Caco-2 (cell line): ENCODE data around the gene GMPPA. TPM values are rescaled to one million over a fixed set of nuclear protein-coding genes. Genes with fewer than 3 reads are reported as not detected.
A peak's percentile ranks its signal among the peaks of the same experiment; 100 is the strongest.

Experiments used
- BruUV-seq: library from RNA; stranded (reverse); fragments of 400-500 nt; replicated peaks from 2 replicates; lab custom pipeline; 2021; lab: Mats Ljungman, UMichigan
- CTCF ChIA-PET: fragments of 300-600 bp; sonication (Branson Sonifier 250); formaldehyde crosslinking; loops from one replicate; lab custom pipeline; 2022; ENCODE audit warnings: antibody characterized with exemption; lab: Charles Lee
- POLR2A ChIA-PET: fragments of 300-600 bp; sonication (Branson Sonifier 250); formaldehyde crosslinking; loops from one replicate; lab custom pipeline; 2022; ENCODE audit warnings: antibody characterized with exemption; lab: Charles Lee
- DNase-seq, 2 experiments: peaks; one replicate each; pipeline versions ENCODE4 v3.0.0 to v3.0.0-alpha.2; 2020 to 2022
- H3K27me3 ChIP-seq: replicated peaks from 2 replicates; pipeline ENCODE4 v1.6.0; 2011; ENCODE audit warnings: low read length; ENCODE audit not compliant: control insufficient read depth, insufficient read depth
- H3K36me3 ChIP-seq: 2 replicates; pipeline ENCODE4 v1.5.1; 2011; ENCODE audit warnings: low read length; ENCODE audit not compliant: control insufficient read depth, insufficient read depth
- H3K4me1 ChIP-seq: fragments of 250-450 bp; sonication (Bioruptor Pico); 2 replicates; pipeline ENCODE4 v1.5.1; 2020; ENCODE audit warnings: mild to moderate bottlenecking
- H3K4me3 ChIP-seq: 2 replicates; pipeline ENCODE4 v1.5.1; 2011; ENCODE audit warnings: low read depth, mild to moderate bottlenecking, control low read depth, low read length
- H3K9me3 ChIP-seq: fragments of 250-450 bp; sonication (Bioruptor Pico); 2 replicates; pipeline ENCODE4 v1.5.1; 2020; ENCODE audit warnings: mild to moderate bottlenecking, moderate library complexity
- H3K27ac Mint-ChIP-seq: one replicate; pipeline ENCODE4 v1.8.0; 2022; ENCODE audit warnings: mixed read lengths; ENCODE audit not compliant: unreplicated experiment
- H3K27me3 Mint-ChIP-seq: one replicate; pipeline ENCODE4 v1.8.0; 2022; ENCODE audit warnings: mixed read lengths; ENCODE audit not compliant: insufficient read depth, unreplicated experiment
- H3K36me3 Mint-ChIP-seq: one replicate; pipeline ENCODE4 v1.8.0; 2022; ENCODE audit warnings: mild to moderate bottlenecking, mixed read lengths; ENCODE audit not compliant: insufficient read depth, unreplicated experiment
- H3K4me1 Mint-ChIP-seq: one replicate; pipeline ENCODE4 v1.8.0; 2022; ENCODE audit warnings: low read depth, mixed read lengths; ENCODE audit not compliant: unreplicated experiment
- H3K4me3 Mint-ChIP-seq: one replicate; pipeline ENCODE4 v1.8.0; 2022; ENCODE audit warnings: mild to moderate bottlenecking, moderate library complexity, mixed read lengths; ENCODE audit not compliant: unreplicated experiment
- H3K9me3 Mint-ChIP-seq: one replicate; pipeline ENCODE4 v1.8.0; 2022; ENCODE audit warnings: mixed read lengths; ENCODE audit not compliant: unreplicated experiment
- intact Hi-C: fragments of 100-400 bp; cut with micrococcal nuclease; formaldehyde crosslinking; loops from one replicate; pipeline ENCODE4 v1.10.0; 2022; ENCODE audit not compliant: unreplicated experiment
- total RNA-seq: library from RNA; stranded (reverse); gene quantifications from 2 replicates; pipeline ENCODE4 v1.2.3, GENCODE V29; 2022
- TF ChIP-seq, protein P1 (sequence below), 2 experiments: fragments of 200-600 bp in 1 of 2; IDR thresholded peaks; 1 replicate in 1 of 2; 2 replicates in 1 of 2; pipeline versions ENCODE4 v1.5.1 to v1.8.0; 2011 to 2022; ENCODE audit warnings: antibody characterized with exemption in 1 of 2, control low read depth in 1 of 2, inconsistent platforms in 1 of 2, low read depth in 1 of 2, low read length in 1 of 2, mild to moderate bottlenecking in 1 of 2, moderate library complexity in 1 of 2; ENCODE audit not compliant: insufficient read depth in 1 of 2, severe bottlenecking in 1 of 2, unreplicated experiment in 1 of 2

Gene GMPPA
- total RNA-seq, 1 experiment from 2014 or later = 53.7 TPM

DNA sequence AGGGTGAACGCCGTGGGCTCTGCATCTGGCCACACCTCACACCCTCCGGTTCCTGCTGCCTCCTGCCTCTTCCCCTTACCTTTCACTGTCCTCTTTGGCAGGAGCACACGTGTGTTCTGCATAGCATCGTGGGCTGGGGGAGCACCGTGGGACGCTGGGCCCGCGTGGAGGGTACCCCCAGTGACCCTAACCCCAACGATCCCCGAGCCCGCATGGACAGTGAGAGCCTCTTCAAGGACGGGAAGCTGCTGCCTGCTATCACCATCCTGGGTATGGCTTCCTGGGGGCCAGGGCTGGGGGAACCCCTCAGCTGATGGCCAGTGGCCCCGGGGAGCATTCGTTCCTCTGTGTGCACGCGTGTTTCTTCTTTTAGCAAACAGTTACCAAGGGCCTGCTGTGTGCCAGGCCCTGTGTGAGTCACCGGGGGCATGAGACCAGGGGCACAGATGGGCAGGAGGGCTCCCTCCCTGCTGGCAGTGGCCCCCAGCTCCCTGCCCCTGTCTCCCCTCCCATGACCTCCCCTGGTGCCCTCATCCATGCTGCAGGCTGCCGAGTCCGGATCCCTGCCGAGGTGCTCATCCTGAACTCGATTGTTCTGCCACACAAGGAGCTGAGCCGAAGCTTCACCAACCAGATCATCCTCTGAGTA lies 7.6 kb downstream of the GMPPA start:
- TF ChIP-seq, protein P1, sequence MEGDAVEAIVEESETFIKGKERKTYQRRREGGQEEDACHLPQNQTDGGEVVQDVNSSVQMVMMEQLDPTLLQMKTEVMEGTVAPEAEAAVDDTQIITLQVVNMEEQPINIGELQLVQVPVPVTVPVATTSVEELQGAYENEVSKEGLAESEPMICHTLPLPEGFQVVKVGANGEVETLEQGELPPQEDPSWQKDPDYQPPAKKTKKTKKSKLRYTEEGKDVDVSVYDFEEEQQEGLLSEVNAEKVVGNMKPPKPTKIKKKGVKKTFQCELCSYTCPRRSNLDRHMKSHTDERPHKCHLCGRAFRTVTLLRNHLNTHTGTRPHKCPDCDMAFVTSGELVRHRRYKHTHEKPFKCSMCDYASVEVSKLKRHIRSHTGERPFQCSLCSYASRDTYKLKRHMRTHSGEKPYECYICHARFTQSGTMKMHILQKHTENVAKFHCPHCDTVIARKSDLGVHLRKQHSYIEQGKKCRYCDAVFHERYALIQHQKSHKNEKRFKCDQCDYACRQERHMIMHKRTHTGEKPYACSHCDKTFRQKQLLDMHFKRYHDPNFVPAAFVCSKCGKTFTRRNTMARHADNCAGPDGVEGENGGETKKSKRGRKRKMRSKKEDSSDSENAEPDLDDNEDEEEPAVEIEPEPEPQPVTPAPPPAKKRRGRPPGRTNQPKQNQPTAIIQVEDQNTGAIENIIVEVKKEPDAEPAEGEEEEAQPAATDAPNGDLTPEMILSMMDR (IDR thresholded peaks at IDR 0.05; ENCODE audit: insufficient read depth in 1 of 2, low read depth in 1 of 2, low read length in 1 of 2, severe bottlenecking in 1 of 2, unreplicated experiment in 1 of 2) = no peak
- intact Hi-C loops = no loop called here
- Histone ChIP-seq H3K9me3 (no peaks in the 10 kb centered on the region), H3K4me1 (peaks cover 4% of the 10 kb centered on the region), H3K4me3 (no peak overlapping the region), H3K36me3 (no peaks in the 10 kb centered on the region; the same call in 1 of the 2 replicates), H3K27me3 (no peaks in the 10 kb centered on the region)
- peaks cover 7% of the 10 kb centered on the region for H3K4me1 Mint-ChIP-seq
- ChIA-PET POLR2A (no interaction called here), CTCF (interaction anchor here (2.8 kb wide), 1 partner anchor 24 kb away, joined by 14 read pairs; no protein-coding TSS in a partner anchor)
- no peaks in the 10 kb centered on the region for H3K9me3 Mint-ChIP-seq
- no peaks in the 10 kb centered on the region for H3K36me3 Mint-ChIP-seq
- H3K27ac Mint-ChIP-seq = no peak overlapping the region
- BruUV-seq = TSS peak; percentile 15
- no peak for DNase-seq
- no peak overlapping the region for H3K4me3 Mint-ChIP-seq
- no peaks in the 10 kb centered on the region for H3K27me3 Mint-ChIP-seq

DNA sequence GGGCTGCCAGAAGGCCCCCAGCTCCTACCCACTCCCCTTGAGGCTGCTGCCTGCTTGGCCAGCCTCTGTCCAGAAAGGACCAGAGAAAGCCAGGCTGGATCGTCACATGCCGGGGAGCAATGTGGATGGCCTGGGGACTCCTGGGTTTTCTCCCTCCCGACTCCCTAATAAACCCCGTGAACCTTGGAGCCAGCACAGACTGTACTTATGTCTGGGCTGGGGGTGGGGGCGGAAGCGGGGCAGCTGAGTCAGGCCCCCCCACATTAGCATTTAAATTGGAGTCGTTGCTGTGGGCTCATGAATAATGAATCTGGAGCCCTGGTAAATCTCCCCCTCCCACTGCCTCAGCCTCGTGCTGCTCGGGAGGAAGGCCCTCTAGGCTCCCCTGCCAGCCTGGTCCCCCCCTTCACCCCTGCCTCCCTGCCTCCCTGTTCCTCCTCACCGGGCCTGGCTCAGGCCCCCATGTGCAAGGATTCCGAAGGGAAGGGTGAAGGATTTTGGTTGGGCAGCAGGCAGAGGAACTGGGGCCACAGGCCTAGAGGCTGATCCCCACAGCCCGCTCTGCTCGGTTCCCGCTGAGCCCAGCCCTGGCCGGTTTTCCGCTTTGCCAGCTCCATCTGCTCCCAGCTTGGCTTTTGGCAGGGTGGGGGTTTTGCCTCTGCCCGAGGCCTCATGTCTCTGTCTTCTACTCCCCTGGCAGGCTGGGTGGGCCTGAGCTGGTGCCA lies 8.3 kb downstream of the GMPPA start:
- no peak for DNase-seq
- Mint-ChIP-seq H3K9me3 (no peaks in the 10 kb centered on the region), H3K27me3 (peaks cover 2% of the 10 kb centered on the region), H3K4me1 (peaks cover 7% of the 10 kb centered on the region), H3K36me3 (no peaks in the 10 kb centered on the region), H3K4me3 (no peak overlapping the region), H3K27ac (no peak overlapping the region)
- BruUV-seq = no TSS peak
- H3K27me3 ChIP-seq = 0 out of 2 replicates have a peak, but pooled peaks cover under 1% of the 10 kb centered on the region
- CTCF ChIA-PET = interaction anchor here (1.6 to 2.8 kb wide), 2 partner anchors 11 to 23 kb away, joined by 10 to 14 read pairs; a partner anchor contains a TSS
- H3K9me3 ChIP-seq = no peaks in the 10 kb centered on the region
- H3K4me3 ChIP-seq = no peak overlapping the region
- intact Hi-C loops = no loop called here
- peaks cover 4% of the 10 kb centered on the region for H3K4me1 ChIP-seq
- no peaks in the 10 kb centered on the region; the same call in 1 of the 2 replicates for H3K36me3 ChIP-seq
- TF ChIP-seq, protein P1 (IDR thresholded peaks at IDR 0.05; ENCODE audit: insufficient read depth in 1 of 2, low read depth in 1 of 2, low read length in 1 of 2, severe bottlenecking in 1 of 2, unreplicated experiment in 1 of 2) = no peak
- POLR2A ChIA-PET = interaction anchor here (1.0 kb wide), 1 partner anchor 9 kb away, joined by 6 read pairs; the partner anchor contains the start of gene GMPPA
